ENCODE measurements around the gene HDAC9.

DNA sequence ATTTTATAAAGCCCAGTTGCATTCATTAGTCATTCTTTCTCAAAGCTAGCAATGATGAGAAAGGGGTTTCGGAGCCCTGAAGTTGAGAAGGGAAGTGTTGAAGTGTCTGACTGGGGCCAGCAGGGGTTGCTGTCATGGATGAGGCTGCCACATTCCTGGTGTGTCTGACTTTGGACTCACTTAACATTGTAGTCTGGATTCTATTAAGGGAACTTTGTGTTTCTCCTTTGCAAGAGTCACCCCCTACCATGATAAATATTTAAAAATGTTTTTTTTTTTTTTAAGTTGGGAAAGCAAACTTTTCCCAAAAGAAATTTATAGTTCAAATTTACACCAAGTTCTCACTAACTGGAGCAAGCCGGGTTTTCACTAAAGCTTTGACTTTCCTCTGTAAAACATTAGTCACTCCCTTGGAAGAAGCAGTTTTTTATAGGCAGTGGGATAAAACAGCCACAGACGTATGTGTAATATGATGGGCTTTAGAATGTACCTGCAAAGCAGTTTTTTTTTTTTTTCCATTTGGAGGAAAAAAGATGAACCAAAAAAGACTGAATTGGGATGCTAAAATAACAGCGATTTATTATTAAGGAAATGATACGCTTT, 378.3 kb downstream of the HDAC9 start:
- TF ChIP-seq EZH2 (IDR thresholded peaks at IDR 0.05) (no peak), POLR2AphosphoS5 (IDR thresholded peaks at IDR 0.05; ENCODE audit: borderline replicate concordance, low read depth, low read length) (no peak)

Data from SK-N-MC (cell line).